GM13976 (cell line): ENCODE results near the gene LEMD3.

Experiments
- DNase-seq: peaks from one replicate; pipeline ENCODE4 v3.0.0; 2012; ENCODE audit warnings: low spot score
- in situ Hi-C: fragments of 300-500 bp; cut with MboI; formaldehyde crosslinking; loops from one replicate; pipeline ENCODE4 v1.12.0; 2022; ENCODE audit warnings: low sequenced_read_pairs, mixed read lengths, inconsistent platforms; ENCODE audit not compliant: unreplicated experiment
- TF ChIP-seq, protein P1 (sequence below): IDR thresholded peaks from 2 replicates; pipeline ENCODE4 v1.5.1; 2012; ENCODE audit warnings: borderline replicate concordance, mild to moderate bottlenecking; ENCODE audit not compliant: insufficient read depth; ENCODE audit errors: extremely low read depth, missing control alignments, control extremely low read depth

The LEMD3 gene

DNA sequence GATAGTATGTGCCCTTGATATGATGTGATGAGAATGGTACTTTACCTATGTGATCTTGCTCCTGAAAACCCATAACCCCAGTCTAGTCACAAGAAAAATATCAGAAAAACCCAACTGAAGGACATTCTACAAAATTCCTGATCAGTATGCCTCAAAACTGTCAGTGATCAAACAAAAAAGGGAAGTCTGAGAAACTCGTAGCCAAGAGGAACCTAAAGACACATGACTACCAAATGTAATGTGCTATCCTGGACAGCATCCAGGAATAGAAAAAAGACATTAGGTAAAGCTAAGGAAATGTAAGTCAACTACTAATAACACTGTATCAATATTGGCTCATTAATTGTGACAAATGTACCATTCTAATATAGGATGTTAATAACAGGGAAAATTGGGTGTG is 44.1 kb upstream of the LEMD3 start:
- no peak for DNase-seq
- in situ Hi-C loops, result loop anchor here (10.0 kb wide), 1 partner anchor 330 kb away; no protein-coding TSS in a partner anchor
- TF ChIP-seq, protein P1, sequence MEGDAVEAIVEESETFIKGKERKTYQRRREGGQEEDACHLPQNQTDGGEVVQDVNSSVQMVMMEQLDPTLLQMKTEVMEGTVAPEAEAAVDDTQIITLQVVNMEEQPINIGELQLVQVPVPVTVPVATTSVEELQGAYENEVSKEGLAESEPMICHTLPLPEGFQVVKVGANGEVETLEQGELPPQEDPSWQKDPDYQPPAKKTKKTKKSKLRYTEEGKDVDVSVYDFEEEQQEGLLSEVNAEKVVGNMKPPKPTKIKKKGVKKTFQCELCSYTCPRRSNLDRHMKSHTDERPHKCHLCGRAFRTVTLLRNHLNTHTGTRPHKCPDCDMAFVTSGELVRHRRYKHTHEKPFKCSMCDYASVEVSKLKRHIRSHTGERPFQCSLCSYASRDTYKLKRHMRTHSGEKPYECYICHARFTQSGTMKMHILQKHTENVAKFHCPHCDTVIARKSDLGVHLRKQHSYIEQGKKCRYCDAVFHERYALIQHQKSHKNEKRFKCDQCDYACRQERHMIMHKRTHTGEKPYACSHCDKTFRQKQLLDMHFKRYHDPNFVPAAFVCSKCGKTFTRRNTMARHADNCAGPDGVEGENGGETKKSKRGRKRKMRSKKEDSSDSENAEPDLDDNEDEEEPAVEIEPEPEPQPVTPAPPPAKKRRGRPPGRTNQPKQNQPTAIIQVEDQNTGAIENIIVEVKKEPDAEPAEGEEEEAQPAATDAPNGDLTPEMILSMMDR, result no peak

DNA sequence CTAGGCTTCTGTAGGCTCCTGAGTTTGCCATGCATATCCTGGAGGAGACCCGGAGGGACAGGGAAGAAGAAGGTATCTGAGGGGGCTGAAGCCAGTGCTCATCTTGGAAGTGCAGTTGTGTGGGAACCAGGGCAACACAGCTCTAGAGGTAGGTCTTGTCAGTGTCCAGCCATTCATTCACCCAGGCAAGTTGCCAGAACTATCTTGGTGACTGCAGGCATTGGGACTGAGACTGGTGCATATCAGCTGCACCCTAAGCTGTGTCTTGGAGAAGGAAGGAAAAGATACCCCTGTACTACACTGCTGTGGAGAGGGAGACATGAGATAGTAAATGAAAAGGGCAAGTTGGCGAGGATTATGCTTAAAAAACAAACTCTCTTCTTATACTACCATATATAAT is 43.4 kb upstream of the LEMD3 start:
- in situ Hi-C loops, result loop anchor here (10.0 kb wide), 1 partner anchor 331 kb away; no protein-coding TSS in a partner anchor
- TF ChIP-seq, protein P1, result no peak
- no peak for DNase-seq

DNA sequence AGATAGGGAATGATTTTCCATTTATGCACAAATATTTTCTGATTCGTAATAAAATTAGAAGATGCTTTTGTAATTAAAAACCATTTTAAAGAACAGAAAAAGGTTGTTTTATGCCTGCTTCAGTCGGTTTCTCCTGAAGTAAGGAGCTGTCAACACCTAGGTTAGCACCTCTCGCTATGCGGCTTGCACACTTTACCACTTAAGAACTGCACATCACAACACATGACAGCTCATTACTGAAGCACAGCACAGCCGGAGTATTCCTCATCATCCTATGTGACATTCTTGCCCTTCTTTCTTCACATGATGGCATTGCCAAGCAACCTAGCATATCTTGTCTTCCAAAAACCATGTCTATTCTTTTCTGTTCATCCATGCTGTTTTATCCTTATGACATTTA is 42.9 kb upstream of the LEMD3 start:
- in situ Hi-C loops, result loop anchor here (10.0 kb wide), 1 partner anchor 332 kb away; no protein-coding TSS in a partner anchor
- no peak for DNase-seq

DNA sequence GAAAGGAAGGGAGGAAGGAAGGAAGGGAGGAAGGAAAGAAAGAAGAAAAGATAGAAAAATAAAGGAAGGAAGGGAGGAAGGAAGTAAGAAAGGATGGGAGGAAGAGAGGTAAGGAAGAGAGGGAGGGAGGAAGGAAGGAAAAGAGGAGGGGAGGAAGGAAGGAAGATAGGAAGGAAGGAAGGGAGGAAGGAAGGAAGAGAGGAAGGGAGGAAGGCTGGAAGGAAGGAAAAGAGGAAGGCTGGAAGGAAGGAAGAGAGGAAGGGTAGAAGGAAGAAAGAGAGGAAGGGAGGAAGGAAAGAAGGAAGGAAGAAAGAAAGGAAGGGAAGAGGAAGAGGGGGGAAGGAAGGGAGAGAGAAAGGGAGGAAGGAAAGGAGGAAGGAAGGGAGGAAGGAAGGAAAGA is 35.5 kb upstream of the LEMD3 start:
- TF ChIP-seq, protein P1, result no peak
- DNase-seq, result no peak
- in situ Hi-C loops, result no loop called here

More for the DNA sequence above, 42.9 kb upstream of the LEMD3 start:
- TF ChIP-seq, protein P1, result no peak

DNA sequence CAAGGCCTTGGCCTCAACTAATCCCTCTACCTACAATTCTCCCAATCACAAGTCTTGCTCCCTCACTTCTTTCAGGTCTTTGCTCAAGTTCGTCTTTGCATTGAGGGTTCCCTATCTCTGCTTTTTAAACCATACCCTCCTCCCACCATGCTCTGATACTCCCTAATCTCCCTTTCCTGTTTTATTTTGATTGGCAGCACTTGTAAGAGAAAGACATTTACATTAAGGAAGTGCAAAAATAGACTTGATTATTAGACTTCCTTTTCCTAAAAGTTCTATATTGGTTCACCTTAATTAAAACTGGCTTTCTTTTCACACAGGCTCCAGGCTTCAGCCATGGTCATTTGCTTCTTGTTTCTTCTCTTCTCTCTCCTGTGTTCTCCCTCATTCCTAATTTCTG is 30.0 kb upstream of the LEMD3 start:
- in situ Hi-C loops, result no loop called here
- no peak for DNase-seq
- TF ChIP-seq, protein P1, result no peak

DNA sequence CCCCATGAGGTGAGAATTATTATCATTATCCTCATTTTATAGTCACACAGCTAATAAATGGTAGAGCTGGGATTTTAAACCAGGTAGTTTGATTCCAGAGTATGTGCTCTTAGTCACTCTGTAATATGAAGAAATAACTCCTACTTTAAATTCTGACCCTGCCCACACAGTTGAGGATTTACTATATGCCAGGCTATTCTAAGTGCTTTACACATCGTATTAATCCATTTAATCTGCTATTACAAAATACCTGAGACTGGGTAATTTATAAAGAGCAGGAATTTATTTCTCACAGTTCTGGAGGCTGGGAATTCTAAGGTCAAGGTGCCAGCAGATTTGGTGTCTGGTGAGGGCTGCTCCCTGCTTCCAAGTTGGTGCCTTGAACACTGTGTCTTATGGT is 28.6 kb upstream of the LEMD3 start:
- in situ Hi-C loops, result no loop called here
- TF ChIP-seq, protein P1, result no peak
- no peak for DNase-seq
